Ishikawa (cell line): ENCODE measurements around the gene PTGFRN.

ENCODE experiments used
- CEBPB ChIP-seq: IDR thresholded peaks from 2 replicates; pipeline ENCODE4 v1.6.1; 2012
- CREB1 ChIP-seq: IDR thresholded peaks from 2 replicates; pipeline ENCODE4 v1.6.1; 2012; ENCODE audit warnings: low read depth
- EP300 ChIP-seq: IDR thresholded peaks from 2 replicates; pipeline ENCODE4 v1.6.1; 2012; ENCODE audit warnings: borderline replicate concordance
- FOXM1 ChIP-seq: IDR thresholded peaks from 2 replicates; pipeline ENCODE4 v1.6.1; 2012; ENCODE audit warnings: low read depth, borderline replicate concordance
- NFIC ChIP-seq: IDR thresholded peaks from 2 replicates; pipeline ENCODE4 v1.6.1; 2012
- RAD21 ChIP-seq: IDR thresholded peaks from 2 replicates; pipeline ENCODE4 v1.6.1; 2012; ENCODE audit warnings: low read depth
- TAF1 ChIP-seq: IDR thresholded peaks from 2 replicates; pipeline ENCODE4 v1.6.1; 2012; ENCODE audit warnings: low read depth, mild to moderate bottlenecking
- YY1 ChIP-seq: IDR thresholded peaks from 2 replicates; pipeline ENCODE4 v1.6.1; 2012; ENCODE audit warnings: low read depth
- ZBTB7A ChIP-seq: IDR thresholded peaks from 2 replicates; pipeline ENCODE4 v1.6.1; 2012; ENCODE audit warnings: low read depth
- TF ChIP-seq, protein P1 (sequence below): IDR thresholded peaks from 2 replicates; pipeline ENCODE4 v1.6.1; 2012
- TF ChIP-seq, protein P2 (sequence below): IDR thresholded peaks from 2 replicates; pipeline ENCODE4 v1.6.1; 2012
- TF ChIP-seq, protein P3 (sequence below): IDR thresholded peaks from 2 replicates; pipeline ENCODE4 v1.6.1; 2012; ENCODE audit warnings: low read depth, mild to moderate bottlenecking

DNA sequence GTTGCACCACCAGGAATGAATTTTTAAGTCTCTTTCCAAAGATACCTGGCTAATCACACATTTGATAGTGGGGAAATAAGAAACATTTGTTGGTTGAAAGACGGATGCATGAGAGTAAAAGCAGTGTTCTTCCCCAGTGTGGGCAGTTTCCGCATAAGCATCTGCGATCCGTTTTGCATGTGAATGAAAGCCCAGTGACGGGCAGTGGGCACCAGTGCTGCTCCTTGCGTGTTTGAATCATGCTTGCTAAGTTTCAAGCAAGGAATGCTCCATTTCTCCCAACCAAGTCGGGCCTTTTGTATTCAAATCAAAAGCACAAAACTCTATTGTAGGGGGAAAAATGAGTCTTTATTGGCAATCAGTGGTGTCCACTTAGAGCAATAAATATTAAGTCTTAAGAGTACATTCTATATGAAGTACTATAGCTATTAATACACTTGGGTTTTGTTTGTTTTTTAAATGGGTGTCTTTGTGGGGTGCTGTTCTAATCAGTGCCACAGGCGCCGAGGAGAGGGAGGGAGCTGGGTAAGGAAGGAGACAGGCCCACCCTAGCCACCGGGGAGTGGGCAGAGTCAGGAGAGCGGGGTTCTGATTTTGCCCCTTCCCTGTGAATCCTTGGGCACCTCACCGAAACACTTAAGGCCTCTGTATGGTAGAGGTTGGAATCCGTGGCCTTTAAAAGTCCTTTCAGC, 750 bp upstream of the PTGFRN start:
- TF ChIP-seq NFIC (no peak), CEBPB (no peak), FOXM1 (no peak), CREB1 (no peak), TAF1 (no peak), ZBTB7A (no peak), EP300 (no peak), RAD21 (no peak), YY1 (no peak)
- TF ChIP-seq, protein P1, sequence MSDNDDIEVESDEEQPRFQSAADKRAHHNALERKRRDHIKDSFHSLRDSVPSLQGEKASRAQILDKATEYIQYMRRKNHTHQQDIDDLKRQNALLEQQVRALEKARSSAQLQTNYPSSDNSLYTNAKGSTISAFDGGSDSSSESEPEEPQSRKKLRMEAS: no peak
- TF ChIP-seq, protein P2, sequence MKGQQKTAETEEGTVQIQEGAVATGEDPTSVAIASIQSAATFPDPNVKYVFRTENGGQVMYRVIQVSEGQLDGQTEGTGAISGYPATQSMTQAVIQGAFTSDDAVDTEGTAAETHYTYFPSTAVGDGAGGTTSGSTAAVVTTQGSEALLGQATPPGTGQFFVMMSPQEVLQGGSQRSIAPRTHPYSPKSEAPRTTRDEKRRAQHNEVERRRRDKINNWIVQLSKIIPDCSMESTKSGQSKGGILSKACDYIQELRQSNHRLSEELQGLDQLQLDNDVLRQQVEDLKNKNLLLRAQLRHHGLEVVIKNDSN: no peak
- TF ChIP-seq, protein P3, sequence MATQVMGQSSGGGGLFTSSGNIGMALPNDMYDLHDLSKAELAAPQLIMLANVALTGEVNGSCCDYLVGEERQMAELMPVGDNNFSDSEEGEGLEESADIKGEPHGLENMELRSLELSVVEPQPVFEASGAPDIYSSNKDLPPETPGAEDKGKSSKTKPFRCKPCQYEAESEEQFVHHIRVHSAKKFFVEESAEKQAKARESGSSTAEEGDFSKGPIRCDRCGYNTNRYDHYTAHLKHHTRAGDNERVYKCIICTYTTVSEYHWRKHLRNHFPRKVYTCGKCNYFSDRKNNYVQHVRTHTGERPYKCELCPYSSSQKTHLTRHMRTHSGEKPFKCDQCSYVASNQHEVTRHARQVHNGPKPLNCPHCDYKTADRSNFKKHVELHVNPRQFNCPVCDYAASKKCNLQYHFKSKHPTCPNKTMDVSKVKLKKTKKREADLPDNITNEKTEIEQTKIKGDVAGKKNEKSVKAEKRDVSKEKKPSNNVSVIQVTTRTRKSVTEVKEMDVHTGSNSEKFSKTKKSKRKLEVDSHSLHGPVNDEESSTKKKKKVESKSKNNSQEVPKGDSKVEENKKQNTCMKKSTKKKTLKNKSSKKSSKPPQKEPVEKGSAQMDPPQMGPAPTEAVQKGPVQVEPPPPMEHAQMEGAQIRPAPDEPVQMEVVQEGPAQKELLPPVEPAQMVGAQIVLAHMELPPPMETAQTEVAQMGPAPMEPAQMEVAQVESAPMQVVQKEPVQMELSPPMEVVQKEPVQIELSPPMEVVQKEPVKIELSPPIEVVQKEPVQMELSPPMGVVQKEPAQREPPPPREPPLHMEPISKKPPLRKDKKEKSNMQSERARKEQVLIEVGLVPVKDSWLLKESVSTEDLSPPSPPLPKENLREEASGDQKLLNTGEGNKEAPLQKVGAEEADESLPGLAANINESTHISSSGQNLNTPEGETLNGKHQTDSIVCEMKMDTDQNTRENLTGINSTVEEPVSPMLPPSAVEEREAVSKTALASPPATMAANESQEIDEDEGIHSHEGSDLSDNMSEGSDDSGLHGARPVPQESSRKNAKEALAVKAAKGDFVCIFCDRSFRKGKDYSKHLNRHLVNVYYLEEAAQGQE: no peak
